ENCODE results near the gene MYG1. TPM values are rescaled to one million over a fixed set of nuclear protein-coding genes. Genes with fewer than 3 reads are reported as not detected.

The MYG1 gene
- total and polyA plus RNA-seq, 2 of the 4 experiments (the other 2 are of a cell fraction) = 49.8 to 63.7 TPM

DNA sequence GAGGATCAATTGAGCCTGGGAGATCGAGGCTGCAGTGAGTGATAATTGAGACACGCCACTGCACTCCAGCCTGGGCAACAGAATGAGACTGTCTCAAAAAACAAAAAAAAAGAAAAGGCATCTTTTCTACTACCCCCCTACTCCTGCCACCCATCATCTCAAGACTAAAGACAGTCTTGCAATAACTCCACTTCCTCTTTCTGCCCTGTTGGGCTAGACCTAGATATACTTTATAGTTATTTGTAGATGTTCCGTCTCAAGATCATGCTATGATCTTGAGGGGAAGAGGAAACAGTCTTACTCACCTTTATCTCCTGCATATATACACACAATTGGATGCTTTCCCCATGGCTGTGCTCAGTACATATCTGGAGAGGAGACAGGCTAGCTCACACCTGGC lies 43.5 kb upstream of the MYG1 start:
- Histone ChIP-seq H3K4me1 (ENCODE audit: control insufficient read depth, insufficient read depth, low read length) (peaks cover 9% of the 10 kb centered on the region), H3K79me1 (ENCODE audit: low read depth in 1 of 2, low read length in 2 of 2) (peaks cover 27 to 39% of the 10 kb centered on the region in 2 experiments), H3K27ac (ENCODE audit: insufficient read depth, low read length) (no peak overlapping the region), H3K14ac (replicated peaks; ENCODE audit: low read depth, low read length) (no peak overlapping the region), H2BK120ac (ENCODE audit: low read depth, low read length) (no peak overlapping the region), H3K4me3 (ENCODE audit: insufficient read depth, low read depth, low read length) (no peak overlapping the region), H3K36me3 (ENCODE audit: control insufficient read depth, insufficient read depth, low read length) (peaks cover 16% of the 10 kb centered on the region), H2BK5ac (ENCODE audit: low read depth, low read length, poor library complexity, severe bottlenecking) (no peak overlapping the region), H3K9me1 (ENCODE audit: insufficient read depth, low read length) (peaks cover 18% of the 10 kb centered on the region), H2BK20ac (ENCODE audit: low read depth, low read length) (no peak overlapping the region), H3K23ac (ENCODE audit: low read depth, low read length) (no peak overlapping the region), H2AK5ac (ENCODE audit: low read depth, low read length) (no peak overlapping the region), H3K56ac (ENCODE audit: extremely low read depth, insufficient read depth, low read length) (no peak overlapping the region), H4K20me1 (ENCODE audit: insufficient read depth, low read length) (no peaks in the 10 kb centered on the region; the same call in 1 of the 2 replicates), H2AFZ (replicated peaks; ENCODE audit: low read length, poor library complexity) (no peak overlapping the region), H3K4me2 (ENCODE audit: low read depth, low read length) (no peak overlapping the region), H3K9me3 (ENCODE audit: control insufficient read depth, insufficient read depth, low read length) (no peaks in the 10 kb centered on the region), H2BK15ac (ENCODE audit: low read depth, low read length) (no peak overlapping the region), H4K91ac (ENCODE audit: insufficient read depth, low read depth, low read length) (no peak overlapping the region), H3K18ac (ENCODE audit: low read depth, low read length) (no peak overlapping the region), H4K5ac (ENCODE audit: low read depth, low read length) (no peak overlapping the region), H3K4ac (ENCODE audit: low read depth, low read length) (no peak overlapping the region), H4K8ac (ENCODE audit: low read depth in 2 of 2, low read length in 2 of 2) (no peak overlapping the region), H2AK9ac (replicated peaks; ENCODE audit: low read depth, low read length, poor library complexity) (no peak overlapping the region), H3K9ac (ENCODE audit: low read depth, low read length) (no peak overlapping the region), H3K27me3 (ENCODE audit: control insufficient read depth, insufficient read depth, low read length) (no peaks in the 10 kb centered on the region)
- no CpG with 5 or more reads among the region's 3 CpGs for WGBS, 2 experiments (ENCODE audit: extremely low coverage in 2 of 2, insufficient read length in 1 of 2)
- no TSS peak for BruUV-seq (replicated peaks)
- TF ChIP-seq CEBPB (IDR thresholded peaks at IDR 0.05; ENCODE audit: low read depth, low read length) = no peak
- TF ChIP-seq SMC3 (IDR thresholded peaks at IDR 0.05; ENCODE audit: low read depth, low read length) = no peak
- no peak for TF ChIP-seq RAD21 (IDR thresholded peaks at IDR 0.05; ENCODE audit: low read length)
- no peak for TF ChIP-seq RCOR1 (IDR thresholded peaks at IDR 0.05; ENCODE audit: insufficient replicate concordance, low read length)
- no peak for TF ChIP-seq NFE2L2 (IDR thresholded peaks at IDR 0.05; ENCODE audit: low read depth, low read length)
- no peak for TF ChIP-seq POLR2A (IDR thresholded peaks at IDR 0.05; ENCODE audit: low read depth, low read length)
- TF ChIP-seq, protein P1, sequence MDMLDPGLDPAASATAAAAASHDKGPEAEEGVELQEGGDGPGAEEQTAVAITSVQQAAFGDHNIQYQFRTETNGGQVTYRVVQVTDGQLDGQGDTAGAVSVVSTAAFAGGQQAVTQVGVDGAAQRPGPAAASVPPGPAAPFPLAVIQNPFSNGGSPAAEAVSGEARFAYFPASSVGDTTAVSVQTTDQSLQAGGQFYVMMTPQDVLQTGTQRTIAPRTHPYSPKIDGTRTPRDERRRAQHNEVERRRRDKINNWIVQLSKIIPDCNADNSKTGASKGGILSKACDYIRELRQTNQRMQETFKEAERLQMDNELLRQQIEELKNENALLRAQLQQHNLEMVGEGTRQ (IDR thresholded peaks at IDR 0.05; ENCODE audit: low read depth, low read length) = no peak
- TF ChIP-seq, protein P2, sequence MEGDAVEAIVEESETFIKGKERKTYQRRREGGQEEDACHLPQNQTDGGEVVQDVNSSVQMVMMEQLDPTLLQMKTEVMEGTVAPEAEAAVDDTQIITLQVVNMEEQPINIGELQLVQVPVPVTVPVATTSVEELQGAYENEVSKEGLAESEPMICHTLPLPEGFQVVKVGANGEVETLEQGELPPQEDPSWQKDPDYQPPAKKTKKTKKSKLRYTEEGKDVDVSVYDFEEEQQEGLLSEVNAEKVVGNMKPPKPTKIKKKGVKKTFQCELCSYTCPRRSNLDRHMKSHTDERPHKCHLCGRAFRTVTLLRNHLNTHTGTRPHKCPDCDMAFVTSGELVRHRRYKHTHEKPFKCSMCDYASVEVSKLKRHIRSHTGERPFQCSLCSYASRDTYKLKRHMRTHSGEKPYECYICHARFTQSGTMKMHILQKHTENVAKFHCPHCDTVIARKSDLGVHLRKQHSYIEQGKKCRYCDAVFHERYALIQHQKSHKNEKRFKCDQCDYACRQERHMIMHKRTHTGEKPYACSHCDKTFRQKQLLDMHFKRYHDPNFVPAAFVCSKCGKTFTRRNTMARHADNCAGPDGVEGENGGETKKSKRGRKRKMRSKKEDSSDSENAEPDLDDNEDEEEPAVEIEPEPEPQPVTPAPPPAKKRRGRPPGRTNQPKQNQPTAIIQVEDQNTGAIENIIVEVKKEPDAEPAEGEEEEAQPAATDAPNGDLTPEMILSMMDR (conservative IDR thresholded peaks at IDR 0.05; ENCODE audit: low read depth, low read length) = no peak
- TF ChIP-seq, protein P3, sequence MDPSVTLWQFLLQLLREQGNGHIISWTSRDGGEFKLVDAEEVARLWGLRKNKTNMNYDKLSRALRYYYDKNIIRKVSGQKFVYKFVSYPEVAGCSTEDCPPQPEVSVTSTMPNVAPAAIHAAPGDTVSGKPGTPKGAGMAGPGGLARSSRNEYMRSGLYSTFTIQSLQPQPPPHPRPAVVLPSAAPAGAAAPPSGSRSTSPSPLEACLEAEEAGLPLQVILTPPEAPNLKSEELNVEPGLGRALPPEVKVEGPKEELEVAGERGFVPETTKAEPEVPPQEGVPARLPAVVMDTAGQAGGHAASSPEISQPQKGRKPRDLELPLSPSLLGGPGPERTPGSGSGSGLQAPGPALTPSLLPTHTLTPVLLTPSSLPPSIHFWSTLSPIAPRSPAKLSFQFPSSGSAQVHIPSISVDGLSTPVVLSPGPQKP (IDR thresholded peaks at IDR 0.05; ENCODE audit: borderline replicate concordance, low read depth, low read length) = no peak
- no peak for TF ChIP-seq RFX5 (IDR thresholded peaks at IDR 0.05; ENCODE audit: low read depth, low read length)
- no peak for TF ChIP-seq MXI1 (IDR thresholded peaks at IDR 0.05; ENCODE audit: borderline replicate concordance, low read depth, low read length)
- no peak for TF ChIP-seq MAZ (IDR thresholded peaks at IDR 0.05; ENCODE audit: borderline replicate concordance, low read depth, low read length)
- TF ChIP-seq MAFK (IDR thresholded peaks at IDR 0.05; ENCODE audit: low read depth, low read length) = no peak
- TF ChIP-seq CHD1 (IDR thresholded peaks at IDR 0.05; ENCODE audit: low read depth, low read length) = no peak
- TF ChIP-seq FOS (IDR thresholded peaks at IDR 0.05; ENCODE audit: low read depth, low read length) = no peak
- no peak for TF ChIP-seq BHLHE40 (IDR thresholded peaks at IDR 0.05; ENCODE audit: low read depth, low read length)
- dilution Hi-C loops (cut with HindIII; ENCODE audit: low sequenced_read_pairs, unreplicated experiment) = no loop called here
- ChIA-PET POLR2A (ENCODE audit: unreplicated experiment) (no interaction called here), CTCF (no interaction called here)
- no peak for DNase-seq
- ATAC-seq (ENCODE audit: low read depth) = no peak
- intact Hi-C loops (cut with micrococcal nuclease) = no loop called here
- in situ Hi-C loops (cut with MboI; ENCODE audit: low sequenced_read_pairs) = no loop called here

All from IMR-90 (cell line).